Loucy (cell line): ENCODE measurements around the gene NFIX.

ENCODE experiments used
- H2AFZ ChIP-seq: fragments of 200-600 bp; sonication (generic); 2 replicates; pipeline ENCODE4 v1.6.0; 2016; ENCODE audit warnings: antibody characterized with exemption, mild to moderate bottlenecking, low read length, moderate library complexity
- H3F3A ChIP-seq: fragments of 200-600 bp; 2 replicates; pipeline ENCODE4 v1.6.0; 2016; ENCODE audit warnings: antibody characterized with exemption, low read depth, mild to moderate bottlenecking
- H3K27me3 ChIP-seq: fragments of 200-600 bp; sonication (generic); 2 replicates; pipeline ENCODE4 v1.6.1; 2014; ENCODE audit warnings: low read length, mild to moderate bottlenecking; ENCODE audit not compliant: insufficient read depth, poor library complexity, severe bottlenecking
- H3K36me3 ChIP-seq: fragments of 200-600 bp; sonication (generic); 2 replicates; pipeline ENCODE4 v1.6.1; 2016; ENCODE audit warnings: low read length; ENCODE audit not compliant: insufficient read depth
- H3K4me1 ChIP-seq: fragments of 200-600 bp; sonication (generic); 2 replicates; pipeline ENCODE4 v1.5.1; 2014; ENCODE audit warnings: low read length, mild to moderate bottlenecking; ENCODE audit not compliant: insufficient read depth, poor library complexity, severe bottlenecking
- H3K4me2 ChIP-seq: fragments of 200-600 bp; sonication (generic); 2 replicates; pipeline ENCODE4 v1.6.0; 2014; ENCODE audit warnings: antibody characterized with exemption, low read length, low read depth, mild to moderate bottlenecking; ENCODE audit not compliant: poor library complexity, severe bottlenecking
- H3K4me3 ChIP-seq: fragments of 200-600 bp; sonication (generic); 2 replicates; pipeline ENCODE4 v1.5.1; 2014; ENCODE audit warnings: low read length, mild to moderate bottlenecking, mixed read lengths; ENCODE audit not compliant: poor library complexity, severe bottlenecking
- H3K79me2 ChIP-seq: fragments of 200-600 bp; sonication (generic); 2 replicates; pipeline ENCODE4 v1.6.1; 2014; ENCODE audit warnings: low read length; ENCODE audit not compliant: insufficient read depth
- H3K9ac ChIP-seq: fragments of 200-600 bp; sonication (generic); 2 replicates; pipeline ENCODE4 v1.6.0; 2014; ENCODE audit warnings: mild to moderate bottlenecking, low read depth, low read length, moderate library complexity; ENCODE audit not compliant: poor library complexity, severe bottlenecking
- H3K9me2 ChIP-seq: fragments of 200-600 bp; sonication (generic); replicated peaks from 2 replicates; pipeline ENCODE4 v1.6.1; 2016; ENCODE audit warnings: low read depth, low read length, mixed read lengths
- H3K9me3 ChIP-seq: fragments of 200-600 bp; sonication (generic); 2 replicates; pipeline ENCODE4 v1.6.1; 2014; ENCODE audit warnings: mild to moderate bottlenecking, antibody characterized with exemption, low read length, low read depth; ENCODE audit not compliant: insufficient read depth
- H4K20me1 ChIP-seq: fragments of 200-600 bp; sonication (generic); 2 replicates; pipeline ENCODE4 v1.6.0; 2014; ENCODE audit warnings: antibody characterized with exemption, low read length, mild to moderate bottlenecking; ENCODE audit not compliant: insufficient read depth, poor library complexity, severe bottlenecking
- EZH2phosphoT487 ChIP-seq: fragments of 200-600 bp; IDR thresholded peaks from 2 replicates; pipeline ENCODE4 v1.6.1; 2018; ENCODE audit warnings: antibody characterized with exemption, mild to moderate bottlenecking, moderate library complexity, borderline replicate concordance
- TF ChIP-seq, protein P1 (sequence below): fragments of 200-600 bp; sonication (generic); conservative IDR thresholded peaks from 2 replicates; pipeline ENCODE4 v1.5.1; 2014; ENCODE audit warnings: mild to moderate bottlenecking, antibody characterized with exemption, low read length

The NFIX gene

DNA sequence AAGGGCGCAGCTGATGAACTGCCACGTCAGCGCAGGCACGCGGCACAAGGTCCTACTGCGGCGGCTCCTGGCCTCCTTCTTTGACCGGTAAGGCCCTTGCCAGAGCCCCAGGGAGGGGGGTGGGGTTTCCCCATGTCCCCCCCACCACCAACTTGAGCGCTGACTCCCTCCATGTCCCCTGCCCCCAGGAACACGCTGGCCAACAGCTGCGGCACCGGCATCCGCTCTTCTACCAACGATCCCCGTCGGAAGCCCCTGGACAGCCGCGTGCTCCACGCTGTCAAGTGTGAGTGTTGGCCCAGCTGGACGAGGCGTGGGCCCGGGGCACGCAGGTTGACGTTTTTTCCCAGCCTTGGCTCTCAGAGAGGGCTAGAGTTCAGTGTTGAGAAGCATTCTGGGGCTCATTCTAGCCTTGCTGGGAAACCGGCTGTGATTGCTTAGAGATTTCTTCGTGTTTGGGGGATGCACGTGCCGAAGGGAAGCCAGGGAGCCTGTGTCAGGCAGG, 142.1 kb downstream of the NFIX start:
- no peak overlapping the region for H3K4me3 ChIP-seq
- H3K9me2 ChIP-seq = no peaks in the 10 kb centered on the region
- H3K4me2 ChIP-seq = no peak overlapping the region
- H4K20me1 ChIP-seq = peaks cover 17% of the 10 kb centered on the region
- no peaks in the 10 kb centered on the region for H3K9me3 ChIP-seq
- peaks cover 46% of the 10 kb centered on the region; the same call in 1 of the 2 replicates for H3K36me3 ChIP-seq
- peaks cover 7% of the 10 kb centered on the region for H3K4me1 ChIP-seq
- H3F3A ChIP-seq = no peaks in the 10 kb centered on the region
- H3K9ac ChIP-seq = no peak overlapping the region
- TF ChIP-seq EZH2phosphoT487 = no peak
- TF ChIP-seq, protein P1, sequence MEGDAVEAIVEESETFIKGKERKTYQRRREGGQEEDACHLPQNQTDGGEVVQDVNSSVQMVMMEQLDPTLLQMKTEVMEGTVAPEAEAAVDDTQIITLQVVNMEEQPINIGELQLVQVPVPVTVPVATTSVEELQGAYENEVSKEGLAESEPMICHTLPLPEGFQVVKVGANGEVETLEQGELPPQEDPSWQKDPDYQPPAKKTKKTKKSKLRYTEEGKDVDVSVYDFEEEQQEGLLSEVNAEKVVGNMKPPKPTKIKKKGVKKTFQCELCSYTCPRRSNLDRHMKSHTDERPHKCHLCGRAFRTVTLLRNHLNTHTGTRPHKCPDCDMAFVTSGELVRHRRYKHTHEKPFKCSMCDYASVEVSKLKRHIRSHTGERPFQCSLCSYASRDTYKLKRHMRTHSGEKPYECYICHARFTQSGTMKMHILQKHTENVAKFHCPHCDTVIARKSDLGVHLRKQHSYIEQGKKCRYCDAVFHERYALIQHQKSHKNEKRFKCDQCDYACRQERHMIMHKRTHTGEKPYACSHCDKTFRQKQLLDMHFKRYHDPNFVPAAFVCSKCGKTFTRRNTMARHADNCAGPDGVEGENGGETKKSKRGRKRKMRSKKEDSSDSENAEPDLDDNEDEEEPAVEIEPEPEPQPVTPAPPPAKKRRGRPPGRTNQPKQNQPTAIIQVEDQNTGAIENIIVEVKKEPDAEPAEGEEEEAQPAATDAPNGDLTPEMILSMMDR = no peak
- H3K79me2 ChIP-seq = peaks cover 28% of the 10 kb centered on the region
- no peaks in the 10 kb centered on the region for H3K27me3 ChIP-seq
- H2AFZ ChIP-seq = no peak overlapping the region

DNA sequence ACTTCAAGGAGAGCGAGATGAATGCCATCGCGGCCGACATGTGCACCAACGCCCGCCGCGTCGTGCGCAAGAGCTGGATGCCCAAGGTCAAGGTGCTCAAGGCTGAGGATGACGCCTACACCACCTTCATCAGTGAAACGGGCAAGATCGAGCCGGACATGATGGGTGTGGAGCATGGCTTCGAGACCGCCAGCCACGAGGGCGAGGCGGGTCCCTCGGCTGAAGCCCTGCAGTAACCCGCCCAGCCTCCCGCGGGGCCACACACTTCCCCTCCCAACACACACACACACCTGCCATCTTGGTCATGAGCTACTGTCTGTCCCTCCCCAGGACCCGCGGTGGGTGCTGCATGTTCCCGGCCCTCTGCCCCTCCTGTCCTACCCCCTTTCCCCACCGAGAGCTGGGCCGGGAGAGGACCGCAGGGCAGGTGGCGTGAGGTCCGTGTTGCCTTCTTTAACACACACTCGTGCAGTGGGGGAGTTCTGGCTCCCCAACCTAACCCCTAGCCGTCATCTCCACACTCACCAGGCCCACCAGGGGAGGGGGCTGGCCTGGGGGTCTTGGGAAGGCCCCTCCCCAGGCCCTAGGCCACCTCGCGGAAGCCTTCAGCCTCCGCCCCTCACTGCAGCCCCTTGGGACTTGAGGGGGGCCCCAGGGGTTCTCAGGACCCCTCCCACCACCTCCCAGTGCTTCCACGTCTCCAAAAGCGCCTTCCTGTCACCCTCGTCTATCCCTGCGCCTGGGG, 143.1 kb downstream of the NFIX start:
- Histone ChIP-seq H3K79me2 (peaks cover 20% of the 10 kb centered on the region), H3K36me3 (peaks cover 46% of the 10 kb centered on the region; the same call in 1 of the 2 replicates), H3K27me3 (no peaks in the 10 kb centered on the region), H3K9ac (no peak overlapping the region), H3K4me1 (no peaks in the 10 kb centered on the region), H3K9me2 (no peaks in the 10 kb centered on the region), H3K9me3 (no peaks in the 10 kb centered on the region), H4K20me1 (peaks cover 7% of the 10 kb centered on the region), H2AFZ (no peak overlapping the region), H3F3A (no peaks in the 10 kb centered on the region), H3K4me2 (no peak overlapping the region), H3K4me3 (no peak overlapping the region)
- no peak for TF ChIP-seq EZH2phosphoT487
- TF ChIP-seq, protein P1 = no peak

- Histone ChIP-seq H3K9ac (no peak overlapping the region), H3K4me1 (no peaks in the 10 kb centered on the region), H3K4me3 (no peak overlapping the region), H3K79me2 (peaks cover 15% of the 10 kb centered on the region; the same call in 1 of the 2 replicates), H3K9me3 (no peaks in the 10 kb centered on the region), H3K4me2 (no peak overlapping the region), H3K36me3 (peaks cover 46% of the 10 kb centered on the region; the same call in 1 of the 2 replicates), H3K9me2 (no peaks in the 10 kb centered on the region), H2AFZ (no peak overlapping the region), H4K20me1 (peaks cover 2% of the 10 kb centered on the region), H3F3A (no peaks in the 10 kb centered on the region), H3K27me3 (no peaks in the 10 kb centered on the region)
- TF ChIP-seq, protein P1 = no peak
- no peak for TF ChIP-seq EZH2phosphoT487
Observed at GRCh38 chr19:13138916-13139198, 143.6 kb downstream of the NFIX start.
